ENCODE data around the gene ART4.

Gene ART4

GRCh38 chr12:14810167-14810952 lies 33.0 kb downstream of the ART4 start:
- DNase-seq, result no peak

- no peak for DNase-seq
These were observed 39.5 kb downstream of the ART4 start for GRCh38 chr12:14803830-14804160.

- peak; percentile 98 for DNase-seq
These were observed 40.1 kb downstream of the ART4 start, which contains the start of the genes C12orf60 and WBP11 for GRCh38 chr12:14803011-14803829. C12orf60 (plus strand) TSS chr12:14803670; CDS start chr12:14822936, 19,266 bp downstream. WBP11 (minus strand) TSS chr12:14803478; CDS start chr12:14801383, 2,095 bp downstream.

- DNase-seq, result no peak
These were observed 40.7 kb downstream of the ART4 start for GRCh38 chr12:14802721-14803010.

GRCh38 chr12:14802247-14802646 lies 41.1 kb downstream of the ART4 start:
- no peak for DNase-seq

- no peak for DNase-seq
These were observed 48.3 kb downstream of the ART4 start for GRCh38 chr12:14795028-14795448.

GRCh38 chr12:14785568-14785967 lies 57.8 kb downstream of the ART4 start:
- DNase-seq, result no peak

- no peak for DNase-seq
These were observed 58.9 kb downstream of the ART4 start for GRCh38 chr12:14784471-14784870.

- DNase-seq, result no peak
These were observed 60.6 kb downstream of the ART4 start for GRCh38 chr12:14782756-14783155.

GRCh38 chr12:14781563-14781962 lies 61.8 kb downstream of the ART4 start:
- no peak for DNase-seq

- DNase-seq, result no peak
These were observed 62.5 kb downstream of the ART4 start for GRCh38 chr12:14780859-14781258.

GRCh38 chr12:14779834-14780233 lies 63.5 kb downstream of the ART4 start:
- DNase-seq, result no peak

- no peak for DNase-seq
These were observed 66.1 kb downstream of the ART4 start for GRCh38 chr12:14777271-14777670.

- no peak for DNase-seq
These were observed 66.9 kb downstream of the ART4 start for GRCh38 chr12:14776236-14776961.

GRCh38 chr12:14775636-14775980 lies 67.7 kb downstream of the ART4 start:
- DNase-seq, result no peak

All from NCI-H1436 (cell line).